GM19025 (cell line): ENCODE data around the gene TPGS1.

Source experiments
- ATAC-seq: cut with Tn5 transposase; IDR thresholded peaks from one replicate; pipeline ENCODE4 v1.9.1; 2021; ENCODE audit warnings: mild to moderate bottlenecking, low read depth, moderate library complexity; ENCODE audit not compliant: unreplicated experiment

Gene TPGS1

GRCh38 chr19:495081-495401 lies 12.3 kb upstream of the TPGS1 start:
- ATAC-seq = no peak

DNA sequence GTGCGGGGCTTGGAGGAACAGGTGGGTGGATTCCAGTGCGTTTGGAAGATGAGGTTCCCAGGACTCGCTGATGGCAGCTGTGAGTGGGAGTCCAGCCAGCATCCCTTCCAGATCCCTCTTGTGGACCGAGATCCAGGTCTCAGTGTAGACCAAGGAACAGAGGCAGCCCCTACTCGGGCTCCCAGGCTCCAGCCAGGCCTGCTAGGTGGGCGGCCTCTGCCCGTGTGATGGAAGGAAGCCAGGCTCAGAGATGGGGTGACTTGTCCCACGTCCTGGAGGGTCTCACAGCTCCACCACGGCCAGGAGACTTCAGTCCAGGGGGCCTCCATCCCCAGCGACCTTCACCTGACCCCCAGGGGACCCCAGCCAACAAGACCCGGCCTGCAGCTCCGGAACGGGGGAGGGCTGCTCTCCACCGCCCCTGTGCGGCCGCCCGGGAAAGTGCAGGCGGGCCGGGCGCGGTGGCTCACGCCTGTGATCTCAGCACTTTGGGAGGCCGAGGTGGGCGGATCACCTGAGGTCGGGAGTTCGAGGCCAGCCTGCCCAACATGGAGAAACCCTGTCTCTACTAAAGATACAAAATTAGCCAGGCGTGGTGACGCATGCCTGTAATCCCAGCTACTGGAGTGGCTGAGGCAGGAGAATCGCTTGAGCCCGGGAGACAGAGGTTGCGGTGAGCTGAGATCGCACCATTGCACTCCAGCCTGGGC lies 11.7 kb upstream of the TPGS1 start:
- no peak for ATAC-seq

DNA sequence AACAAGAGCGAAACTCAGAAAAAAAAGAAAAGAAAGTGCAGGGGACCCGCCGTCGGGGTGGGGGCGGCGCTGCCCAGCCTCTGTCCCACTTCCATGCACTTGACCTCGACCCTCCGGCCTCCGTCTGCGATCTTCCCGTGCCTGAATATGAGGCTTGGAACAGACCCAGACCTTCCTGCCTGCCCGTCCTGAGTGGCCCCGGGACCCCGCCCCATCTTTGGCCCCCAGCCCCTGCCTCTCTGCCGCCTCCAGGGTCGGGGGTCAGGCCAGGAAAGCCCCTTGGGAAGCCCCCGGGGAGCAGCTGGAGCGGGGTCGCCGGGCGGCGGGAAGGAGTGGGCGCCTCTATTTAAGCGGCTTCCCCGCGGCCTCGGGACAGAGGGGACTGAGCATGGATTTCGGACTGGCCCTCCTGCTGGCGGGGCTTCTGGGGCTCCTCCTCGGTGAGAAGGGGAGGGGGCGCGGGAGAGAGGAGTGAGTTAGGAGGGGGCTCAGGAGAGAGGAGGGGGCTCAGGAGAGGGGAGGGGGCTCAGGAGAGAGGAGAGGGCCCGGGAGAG lies 11.1 kb upstream of the TPGS1 start, which contains the start of gene MADCAM1:
Gene MADCAM1, plus strand, starts transcription at position 375 of the 554 bp plus-strand sequence. Its CDS starts 14 bp downstream, at position 389.
- no peak for ATAC-seq

GRCh38 chr19:496986-497385 lies 10.3 kb upstream of the TPGS1 start:
- no peak for ATAC-seq

DNA sequence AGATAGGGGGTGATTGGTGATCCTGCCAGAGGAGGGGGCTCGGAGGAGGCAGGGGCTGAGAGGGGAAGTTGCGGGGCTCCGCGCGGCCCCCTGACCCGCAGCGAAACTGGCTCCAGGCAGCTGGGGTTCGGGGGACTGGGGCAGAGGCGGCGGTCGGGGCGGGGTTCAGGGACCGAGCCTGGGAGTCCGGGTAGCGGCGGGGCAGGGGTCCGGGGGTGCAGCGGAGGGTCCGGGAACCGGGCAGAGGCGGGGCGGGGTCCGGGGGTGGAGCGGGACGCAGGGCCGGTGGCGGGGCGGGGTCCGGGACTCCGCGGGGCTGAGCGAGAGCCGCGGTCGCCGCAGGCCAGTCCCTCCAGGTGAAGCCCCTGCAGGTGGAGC lies 9.8 kb upstream of the TPGS1 start:
- ATAC-seq = no peak

GRCh38 chr19:497869-498510 lies 9.3 kb upstream of the TPGS1 start:
- no peak for ATAC-seq

DNA sequence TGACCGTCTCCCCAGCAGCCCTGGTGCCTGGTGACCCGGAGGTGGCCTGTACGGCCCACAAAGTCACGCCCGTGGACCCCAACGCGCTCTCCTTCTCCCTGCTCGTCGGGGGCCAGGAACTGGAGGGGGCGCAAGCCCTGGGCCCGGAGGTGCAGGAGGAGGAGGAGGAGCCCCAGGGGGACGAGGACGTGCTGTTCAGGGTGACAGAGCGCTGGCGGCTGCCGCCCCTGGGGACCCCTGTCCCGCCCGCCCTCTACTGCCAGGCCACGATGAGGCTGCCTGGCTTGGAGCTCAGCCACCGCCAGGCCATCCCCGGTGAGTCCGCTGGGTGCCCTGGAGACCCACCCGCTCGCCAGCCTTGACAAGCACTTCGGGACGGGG lies 8.8 kb upstream of the TPGS1 start:
- ATAC-seq = no peak

DNA sequence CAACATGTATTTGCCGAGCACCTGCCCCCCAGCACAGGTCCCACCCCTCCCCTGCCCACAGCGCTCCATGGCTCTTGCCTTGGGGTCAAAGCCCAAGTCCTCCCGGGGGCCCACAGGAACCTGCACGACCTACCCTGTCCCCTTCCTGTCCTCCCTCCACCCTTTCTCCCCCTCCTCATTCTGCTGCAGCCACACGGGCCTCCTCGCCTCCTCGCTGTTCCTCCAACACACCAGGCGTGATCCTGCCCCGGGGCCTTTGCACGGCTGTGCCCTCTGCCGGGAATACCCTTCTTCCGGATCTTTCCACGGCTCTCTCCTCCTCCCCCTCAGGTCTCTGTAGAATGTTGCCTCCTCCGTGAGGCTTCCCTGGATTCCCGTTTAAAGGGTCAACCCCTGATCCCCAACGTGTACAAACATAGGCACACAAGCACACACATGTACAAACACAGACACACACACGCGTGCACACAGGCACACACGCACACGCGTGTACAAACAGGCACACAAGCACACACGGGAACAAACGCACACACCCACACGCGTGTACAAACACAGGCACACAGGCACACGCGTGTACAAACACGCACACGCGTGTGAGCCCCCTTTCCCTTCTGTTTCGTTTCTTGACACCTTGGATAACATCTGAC lies 8.2 kb upstream of the TPGS1 start:
- ATAC-seq = no peak

- ATAC-seq = no peak
Observed at GRCh38 chr19:501646-502045, 5.7 kb upstream of the TPGS1 start.

GRCh38 chr19:504616-505015 lies 2.7 kb upstream of the TPGS1 start:
- no peak for ATAC-seq

- peak; percentile 59 for ATAC-seq
Observed at GRCh38 chr19:506404-507285, 652 bp upstream of the TPGS1 start.

GRCh38 chr19:508204-509150 lies 1.2 kb downstream of the TPGS1 start:
- no peak for ATAC-seq

- ATAC-seq = no peak
Observed at GRCh38 chr19:510606-511100, 3.4 kb downstream of the TPGS1 start.

GRCh38 chr19:511101-511851 lies 4.0 kb downstream of the TPGS1 start:
- ATAC-seq = no peak

DNA sequence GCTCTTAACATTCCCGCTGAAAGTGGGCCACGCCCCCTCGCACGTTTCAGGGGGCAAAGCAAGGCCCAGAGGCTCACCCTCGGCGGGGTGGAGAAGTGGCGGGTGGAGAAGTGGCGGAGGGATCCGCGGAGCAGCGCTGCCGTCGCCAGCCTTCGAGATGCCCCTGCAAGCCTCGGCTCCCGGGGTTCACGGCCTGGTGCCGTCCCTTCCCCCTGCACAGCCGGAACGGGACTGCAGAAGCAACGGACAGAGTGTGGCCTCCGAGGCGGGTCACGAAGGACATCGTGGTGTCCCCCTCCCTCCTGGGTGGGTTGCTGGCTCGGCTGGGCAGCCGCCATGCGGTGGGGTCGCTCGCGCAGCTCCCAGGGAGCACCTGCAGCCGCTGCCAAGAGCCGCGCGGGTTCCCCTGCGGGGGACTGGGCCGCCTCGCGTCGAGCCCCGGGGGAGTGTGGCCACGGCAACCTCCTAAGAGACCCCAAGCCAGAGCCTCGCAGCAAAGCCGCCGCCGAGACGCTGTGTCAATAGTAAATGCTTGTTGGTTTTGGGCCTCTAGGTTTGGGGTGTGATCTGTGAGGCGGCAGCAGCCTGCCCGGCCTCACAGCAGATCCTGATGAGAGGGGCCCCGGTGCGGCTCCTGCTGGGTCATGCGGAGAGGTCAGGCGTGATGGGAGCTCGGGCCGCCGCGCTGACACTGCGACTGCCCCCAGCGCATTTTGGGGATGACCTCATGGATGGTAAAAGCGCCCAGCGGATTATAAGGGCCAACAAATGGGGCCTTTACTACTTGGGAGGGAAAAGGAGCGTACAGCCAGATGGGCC lies 5.5 kb downstream of the TPGS1 start:
- no peak for ATAC-seq

DNA sequence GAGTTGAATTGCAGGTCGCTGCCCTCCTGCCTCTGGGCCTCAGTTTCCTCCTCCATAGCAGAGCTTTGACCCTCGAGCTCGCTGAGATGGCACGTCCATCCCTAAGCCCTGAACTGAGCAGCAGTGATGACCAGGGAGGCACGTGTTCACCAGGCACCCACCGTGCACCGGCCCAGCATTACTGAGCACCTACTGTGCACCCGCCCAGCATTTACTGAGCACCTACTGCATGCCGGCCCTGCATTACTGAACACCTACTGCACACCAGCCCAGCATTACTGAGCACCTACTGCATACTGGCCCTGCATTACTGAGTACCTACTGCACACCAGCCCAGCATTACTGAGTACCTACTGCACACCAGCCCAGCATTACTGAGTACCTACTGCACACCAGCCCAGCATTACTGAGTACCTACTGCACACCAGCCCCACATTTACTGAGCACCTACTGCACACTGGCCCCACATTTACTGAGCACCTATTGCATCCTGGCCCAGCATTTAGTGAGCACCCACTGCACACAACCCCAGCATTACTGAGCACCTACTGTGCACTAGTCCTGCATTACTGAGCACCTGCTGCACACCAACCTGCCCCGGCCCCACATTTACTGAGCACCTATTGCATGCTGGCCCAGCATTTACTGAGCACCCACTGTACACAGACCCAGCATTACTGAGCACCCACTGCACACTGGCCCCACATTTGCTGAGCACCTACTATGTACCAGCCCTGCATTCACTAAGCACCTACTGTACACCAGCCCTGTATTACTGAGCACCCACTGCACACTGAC lies 6.3 kb downstream of the TPGS1 start:
- ATAC-seq = no peak

- no peak for ATAC-seq
Observed at GRCh38 chr19:514166-514663, 6.9 kb downstream of the TPGS1 start.
